ENCODE measurements around the gene HERC2.

DNA sequence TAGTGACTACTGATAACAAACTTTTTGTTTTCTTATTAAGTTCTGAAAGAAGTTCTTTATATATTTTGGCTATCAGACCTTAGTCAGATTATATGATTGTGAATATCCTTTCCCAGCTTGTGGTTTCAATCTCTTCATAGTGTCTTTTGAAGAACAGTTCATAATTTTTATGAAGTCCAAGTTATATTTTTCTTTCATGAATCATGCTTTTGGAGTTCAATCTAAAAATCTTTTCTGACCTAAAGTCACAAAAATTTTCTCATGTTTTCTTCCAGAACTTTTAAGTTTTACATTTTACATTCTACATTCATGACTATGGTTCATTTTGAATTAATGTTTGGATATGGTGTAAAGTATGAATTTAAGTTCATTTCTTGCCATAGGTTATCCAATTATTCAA, 188.7 kb downstream of the HERC2 start:
- TF ChIP-seq, protein P1, sequence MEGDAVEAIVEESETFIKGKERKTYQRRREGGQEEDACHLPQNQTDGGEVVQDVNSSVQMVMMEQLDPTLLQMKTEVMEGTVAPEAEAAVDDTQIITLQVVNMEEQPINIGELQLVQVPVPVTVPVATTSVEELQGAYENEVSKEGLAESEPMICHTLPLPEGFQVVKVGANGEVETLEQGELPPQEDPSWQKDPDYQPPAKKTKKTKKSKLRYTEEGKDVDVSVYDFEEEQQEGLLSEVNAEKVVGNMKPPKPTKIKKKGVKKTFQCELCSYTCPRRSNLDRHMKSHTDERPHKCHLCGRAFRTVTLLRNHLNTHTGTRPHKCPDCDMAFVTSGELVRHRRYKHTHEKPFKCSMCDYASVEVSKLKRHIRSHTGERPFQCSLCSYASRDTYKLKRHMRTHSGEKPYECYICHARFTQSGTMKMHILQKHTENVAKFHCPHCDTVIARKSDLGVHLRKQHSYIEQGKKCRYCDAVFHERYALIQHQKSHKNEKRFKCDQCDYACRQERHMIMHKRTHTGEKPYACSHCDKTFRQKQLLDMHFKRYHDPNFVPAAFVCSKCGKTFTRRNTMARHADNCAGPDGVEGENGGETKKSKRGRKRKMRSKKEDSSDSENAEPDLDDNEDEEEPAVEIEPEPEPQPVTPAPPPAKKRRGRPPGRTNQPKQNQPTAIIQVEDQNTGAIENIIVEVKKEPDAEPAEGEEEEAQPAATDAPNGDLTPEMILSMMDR (conservative IDR thresholded peaks at IDR 0.05 in 1 of 2, IDR thresholded peaks at IDR 0.05 in 1 of 2; ENCODE audit: extremely low read depth in 1 of 2, insufficient read depth in 1 of 2, low read depth in 1 of 2, low read length in 2 of 2) = no peak
- no peak for TF ChIP-seq EZH2 (IDR thresholded peaks at IDR 0.05; ENCODE audit: borderline replicate concordance, low read length)

Data from mammary epithelial cell (primary cell).